Cardiac septum (tissue), 1 donor: Measurements from ENCODE around the gene CCNC. TPM values are rescaled to one million over a fixed set of nuclear protein-coding genes. Genes with fewer than 3 reads are reported as not detected.

Source experiments
- DNase-seq: peaks from one replicate; pipeline ENCODE4 v3.0.0-alpha.2; 2020; ENCODE audit warnings: low spot score
- intact Hi-C: fragments of 100-400 bp; cut with DNase I; formaldehyde crosslinking; loops from one replicate; pipeline ENCODE4 v1.14.0; 2022
- total RNA-seq: library from RNA; stranded (reverse); fragmentation: NEBNext Ultra II Directional; extraction: Animal tissue kit (Norgen Biotek cat#: 25700); gene quantifications from one replicate; pipeline ENCODE4 v1.2.1, GENCODE V29; 2021
- donor health status: DM: no; HTN: no; CAD: no.

The CCNC gene
- total RNA-seq, 1 donor from 2014 or later, result 26.5 TPM

- no peak for DNase-seq
- intact Hi-C loops, result no loop called here
Observed at GRCh38 chr6:99563056-99563723, 5.3 kb downstream of the CCNC start.

GRCh38 chr6:99560668-99561067 lies 7.8 kb downstream of the CCNC start:
- intact Hi-C loops, result no loop called here

GRCh38 chr6:99559057-99559456 lies 9.4 kb downstream of the CCNC start:
- intact Hi-C loops, result no loop called here
- DNase-seq, result no peak

More at GRCh38 chr6:99560668-99561067, 7.8 kb downstream of the CCNC start:
- no peak for DNase-seq

- intact Hi-C loops, result no loop called here
- DNase-seq, result no peak
Observed at GRCh38 chr6:99553888-99554287, 14.6 kb downstream of the CCNC start.

- DNase-seq, result no peak
- intact Hi-C loops, result no loop called here
Observed at GRCh38 chr6:99550046-99550748, 18.3 kb downstream of the CCNC start.

GRCh38 chr6:99548706-99549105 lies 19.8 kb downstream of the CCNC start:
- intact Hi-C loops, result no loop called here
- no peak for DNase-seq

- no peak for DNase-seq
- intact Hi-C loops, result no loop called here
Observed at GRCh38 chr6:99547526-99547925, 20.9 kb downstream of the CCNC start.

- intact Hi-C loops, result no loop called here
Observed at GRCh38 chr6:99545442-99545841, 23.0 kb downstream of the CCNC start.

GRCh38 chr6:99543968-99544367 lies 24.5 kb downstream of the CCNC start:
- intact Hi-C loops, result no loop called here
- DNase-seq, result no peak

More at GRCh38 chr6:99545442-99545841, 23.0 kb downstream of the CCNC start:
- no peak for DNase-seq

GRCh38 chr6:99530627-99531026 lies 37.8 kb downstream of the CCNC start:
- no peak for DNase-seq
- intact Hi-C loops, result no loop called here

GRCh38 chr6:99522531-99522930 lies 45.9 kb downstream of the CCNC start:
- intact Hi-C loops, result no loop called here
- DNase-seq, result no peak

GRCh38 chr6:99521633-99522151 lies 46.8 kb downstream of the CCNC start:
- intact Hi-C loops, result loop anchor here (1.0 kb wide), 1 partner anchor 47 kb away; the partner anchor contains the start of gene CCNC

GRCh38 chr6:99520855-99521632 lies 47.4 kb downstream of the CCNC start:
- DNase-seq, result peak; percentile 94
- intact Hi-C loops, result loop anchor here (1.0 kb wide), 1 partner anchor 47 kb away; the partner anchor contains the start of gene CCNC

More at GRCh38 chr6:99521633-99522151, 46.8 kb downstream of the CCNC start:
- DNase-seq, result no peak

GRCh38 chr6:99519446-99519845 lies 49.0 kb downstream of the CCNC start:
- no peak for DNase-seq
- intact Hi-C loops, result loop anchor here (5.0 kb wide), 1 partner anchor 92 kb away; the partner anchor contains the start of gene PNISR

GRCh38 chr6:99514089-99514488 lies 54.4 kb downstream of the CCNC start:
- DNase-seq, result no peak
- intact Hi-C loops, result no loop called here

- intact Hi-C loops, result no loop called here
- no peak for DNase-seq
Observed at GRCh38 chr6:99512033-99512432, 56.4 kb downstream of the CCNC start.

GRCh38 chr6:99507648-99508047 lies 60.8 kb downstream of the CCNC start:
- intact Hi-C loops, result no loop called here
- no peak for DNase-seq

GRCh38 chr6:99501762-99502161 lies 66.7 kb downstream of the CCNC start:
- intact Hi-C loops, result no loop called here
- DNase-seq, result no peak

- no peak for DNase-seq
- intact Hi-C loops, result no loop called here
Observed at GRCh38 chr6:99498421-99498820, 70.0 kb downstream of the CCNC start.

- intact Hi-C loops, result no loop called here
- no peak for DNase-seq
Observed at GRCh38 chr6:99495466-99495865, 73.0 kb downstream of the CCNC start.
